ENCODE results near the gene FAIM. TPM values are rescaled to one million over a fixed set of nuclear protein-coding genes. Genes with fewer than 3 reads are reported as not detected.
A peak's percentile ranks its signal among the peaks of the same experiment; 100 is the strongest.
"Not testable (repeated sequence)": the region's sequence is repeated elsewhere in the genome, so short reads cannot be mapped to it uniquely, and the experiment has no call there.

FAIM gene
- total RNA-seq, 2 experiments from 2014 or later = 2.2 to 3.0 TPM

DNA sequence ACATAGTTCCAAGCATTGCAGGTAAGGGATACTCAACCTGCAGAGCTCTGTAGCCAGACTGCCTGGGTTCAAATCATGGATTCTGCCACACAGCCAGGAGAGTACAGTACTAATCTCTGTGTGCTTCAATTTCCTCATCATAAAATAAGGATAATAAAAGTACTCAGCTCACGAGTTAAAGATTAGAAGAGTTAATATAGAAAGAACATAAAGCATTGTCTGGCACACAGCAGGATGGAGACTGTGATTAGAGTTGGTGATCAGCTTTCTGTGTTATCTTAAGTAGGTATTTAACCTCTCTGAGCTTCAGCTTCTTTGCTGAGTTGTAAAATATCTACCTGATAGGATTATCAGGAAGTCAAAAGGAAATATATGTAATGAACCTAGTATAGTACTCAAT lies 17.2 kb upstream of the FAIM start:
- no peak overlapping the region for H3K27ac Mint-ChIP-seq
- H3K9me3 Mint-ChIP-seq = no peaks in the 10 kb centered on the region
- ChIA-PET CTCF (interaction anchor here (1.1 to 8.8 kb wide), 5 partner anchors 10 to 356 kb away, joined by 3 to 181 read pairs (median 4); partner anchors contain the start of genes FOXL2 and FOXL2NB), POLR2A (interaction anchor here (1.1 to 1.6 kb wide), 2 partner anchors 324 to 325 kb away, joined by 3 to 4 read pairs; no protein-coding TSS in a partner anchor)
- no peak for DNase-seq
- no peaks in the 10 kb centered on the region for H3K27me3 Mint-ChIP-seq
- H3K36me3 Mint-ChIP-seq (ENCODE audit: low read depth) = no peaks in the 10 kb centered on the region
- no peak overlapping the region for H3K4me3 Mint-ChIP-seq
- H3K4me1 Mint-ChIP-seq = peaks cover 11% of the 10 kb centered on the region

DNA sequence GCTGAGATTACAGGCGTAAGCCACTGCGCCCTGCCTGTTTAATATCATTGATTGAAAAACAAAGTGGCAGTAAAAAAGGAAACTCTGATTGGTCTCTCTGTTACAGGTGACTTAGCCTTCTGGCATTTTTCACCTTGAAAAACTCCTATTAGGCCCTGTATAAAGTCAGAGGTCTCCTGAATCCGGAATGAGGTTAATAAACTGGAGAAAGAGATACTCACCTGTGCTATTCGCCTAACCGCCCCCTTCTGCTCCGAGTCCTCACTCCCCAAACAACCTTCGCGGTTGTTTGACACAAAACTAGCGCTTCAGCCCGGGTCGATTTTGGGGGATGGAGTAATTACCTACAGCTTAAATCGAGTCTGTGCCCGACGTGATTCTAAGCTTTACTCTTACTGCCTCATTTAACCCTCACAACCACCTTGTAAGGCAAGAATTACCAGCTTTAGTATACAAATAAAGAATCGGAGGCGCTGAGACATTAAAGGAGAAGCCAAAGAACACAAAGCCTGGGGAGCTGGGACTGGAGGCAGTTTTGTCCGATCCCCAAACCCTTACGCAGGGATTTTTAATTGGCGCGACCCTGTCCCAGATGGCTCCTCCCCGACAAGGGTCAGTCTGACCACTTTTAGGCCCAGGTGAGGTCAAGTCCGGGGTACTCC lies 15.0 kb upstream of the FAIM start:
- peak overlapping the region; percentile 69 for H3K27ac Mint-ChIP-seq
- no peaks in the 10 kb centered on the region for H3K9me3 Mint-ChIP-seq
- H3K4me3 Mint-ChIP-seq = peak overlapping the region; percentile 76
- no peak for DNase-seq
- ChIA-PET POLR2A (interaction anchor here (1.1 to 2.8 kb wide), 11 partner anchors 8 to 406 kb away, joined by 3 to 20 read pairs (median 5); partner anchors contain the start of genes ESYT3 and FAIM), CTCF (interaction anchor here (0.9 to 8.8 kb wide), 27 partner anchors 9 to 736 kb away, joined by 3 to 181 read pairs (median 5); partner anchors contain the start of genes ESYT3 and FAIM)
- H3K27me3 Mint-ChIP-seq = no peaks in the 10 kb centered on the region
- no peaks in the 10 kb centered on the region for H3K36me3 Mint-ChIP-seq (ENCODE audit: low read depth)
- peaks cover 11% of the 10 kb centered on the region for H3K4me1 Mint-ChIP-seq

DNA sequence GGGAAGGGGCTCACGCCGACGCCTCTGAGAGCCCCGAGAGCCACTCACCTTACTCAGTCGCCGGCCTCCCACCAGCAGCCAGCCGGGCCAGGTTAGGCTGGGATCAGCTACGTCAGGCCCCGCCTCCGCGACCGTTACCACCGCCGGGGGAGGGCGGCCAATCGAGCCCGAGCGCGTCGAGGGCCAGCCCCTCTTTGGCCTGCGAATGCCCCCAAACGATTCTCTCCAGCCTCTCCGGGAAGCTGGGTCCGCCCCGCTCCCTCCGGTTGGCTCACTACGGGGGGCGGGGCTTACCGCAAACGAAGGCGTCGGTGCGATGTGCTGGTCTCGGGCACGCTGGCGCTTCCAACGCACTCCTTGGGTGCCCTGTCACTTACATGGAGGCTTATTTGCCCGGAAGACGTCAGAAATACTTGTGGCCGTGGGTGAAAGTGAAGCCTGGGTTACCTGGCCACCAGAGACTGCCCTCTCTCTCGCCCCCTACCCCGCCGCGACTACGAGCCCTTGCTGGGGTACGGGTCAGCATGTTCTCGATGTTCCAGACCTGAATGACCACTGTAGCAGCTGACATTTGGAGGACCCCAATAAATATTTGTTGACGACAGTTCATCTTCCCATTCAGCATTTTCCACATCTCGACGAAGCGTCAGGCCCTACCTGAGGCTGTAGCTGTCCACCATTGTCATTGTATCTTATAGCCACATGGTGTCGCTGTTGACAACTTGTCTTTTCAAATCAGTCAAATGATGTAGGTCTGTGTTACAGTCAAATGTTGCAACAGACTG lies 14.2 kb upstream of the FAIM start, which contains the start of gene CEP70:
Gene CEP70 (minus strand): TSS at position 111 of the 785 bp plus-strand sequence. CDS start 21,333 bp downstream, outside the sequence.
- H3K27me3 Mint-ChIP-seq = no peaks in the 10 kb centered on the region
- peak within 1 kb of the TSS; percentile 76 for H3K4me3 Mint-ChIP-seq
- no peaks in the 10 kb centered on the region for H3K36me3 Mint-ChIP-seq (ENCODE audit: low read depth)
- ChIA-PET CTCF (interaction anchor here (0.7 to 8.8 kb wide), 32 partner anchors 9 to 735 kb away, joined by 3 to 181 read pairs (median 5); partner anchors contain the start of genes ESYT3 and FAIM), POLR2A (interaction anchor here (0.6 to 2.8 kb wide), 14 partner anchors 9 to 1842 kb away, joined by 3 to 20 read pairs (median 4); partner anchors contain the start of genes DBR1, ESYT3 and FAIM)
- H3K9me3 Mint-ChIP-seq = no peaks in the 10 kb centered on the region
- DNase-seq = peak; percentile 87
- H3K4me1 Mint-ChIP-seq = peaks cover 11% of the 10 kb centered on the region
- H3K27ac Mint-ChIP-seq = peak within 1 kb of the TSS; percentile 69

DNA sequence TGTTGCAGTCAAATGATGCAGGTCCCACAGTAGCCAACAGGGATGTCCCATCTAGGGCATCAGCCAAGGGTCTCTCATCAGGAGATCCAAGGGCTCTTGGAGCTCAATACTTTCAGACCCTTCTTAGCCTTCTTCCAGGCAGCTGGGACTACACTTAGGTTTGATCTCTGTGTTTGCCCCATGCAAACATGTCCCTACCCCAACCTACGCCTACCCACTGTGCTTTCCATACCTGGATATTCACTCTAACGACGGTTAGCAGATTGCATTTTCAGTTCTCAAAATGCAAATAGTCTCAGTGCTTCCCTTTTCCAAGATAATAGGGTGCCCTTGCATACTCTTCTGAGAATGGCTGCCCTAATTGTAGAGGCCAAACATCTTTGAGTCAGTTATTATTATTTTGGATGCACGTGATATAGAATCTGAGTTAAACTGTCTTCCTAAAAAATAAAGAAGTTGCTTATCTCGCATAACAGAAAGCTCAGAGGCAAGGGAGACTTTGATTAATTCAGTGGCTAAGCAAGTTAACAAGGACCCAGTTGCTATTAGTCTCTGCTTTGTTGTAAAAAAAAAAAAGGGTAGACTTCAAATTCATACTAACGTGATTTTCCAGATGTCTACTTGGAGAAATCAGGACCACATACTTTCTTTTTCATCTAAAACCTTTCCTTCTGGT lies 13.5 kb upstream of the FAIM start:
- no peaks in the 10 kb centered on the region for H3K27me3 Mint-ChIP-seq

DNA sequence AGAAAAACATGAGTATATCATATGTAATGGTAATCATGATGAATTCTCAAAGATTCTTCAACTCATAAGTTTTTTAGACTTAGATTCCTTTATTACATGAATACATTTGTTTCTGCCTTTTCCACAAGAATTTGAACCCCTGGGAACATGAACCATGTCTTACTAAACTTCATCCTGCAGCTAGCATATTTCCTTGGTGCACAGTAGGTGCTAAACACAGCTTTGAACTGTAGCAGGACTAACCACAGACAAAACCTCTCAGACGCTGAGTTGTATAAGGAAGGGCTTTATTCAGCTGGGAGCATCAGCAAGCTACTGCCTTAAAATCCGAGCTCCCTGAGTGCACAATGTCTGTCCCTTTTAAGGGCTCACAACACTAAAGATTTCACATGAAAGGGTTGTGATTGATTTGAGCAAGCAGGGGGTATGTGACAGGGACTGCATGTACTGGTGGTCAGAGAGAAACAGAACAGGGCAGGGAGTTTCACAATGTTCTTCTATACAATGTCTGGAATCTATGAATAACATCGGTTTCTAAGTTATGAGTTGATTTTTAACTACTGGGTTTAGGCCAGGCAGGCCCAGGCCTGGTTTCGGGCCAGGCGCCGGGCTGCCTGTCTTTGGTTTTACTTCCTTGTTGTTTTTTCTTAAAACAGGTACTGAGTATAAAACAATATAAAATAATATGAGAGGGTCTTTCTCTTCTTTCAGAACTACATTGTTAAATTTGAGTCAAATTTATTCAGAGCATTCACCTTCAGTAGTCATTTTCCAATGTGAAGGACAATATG lies 11.2 kb upstream of the FAIM start:
- DNase-seq; POLR2A ChIA-PET; H3K27ac Mint-ChIP-seq; H3K9me3 Mint-ChIP-seq; H3K36me3 Mint-ChIP-seq (ENCODE audit: low read depth); H3K27me3 Mint-ChIP-seq; H3K4me3 Mint-ChIP-seq: not testable (repeated sequence)
- CTCF ChIA-PET = interaction anchor here (1.5 to 8.8 kb wide), 2 partner anchors 318 to 326 kb away, joined by 6 to 181 read pairs; no protein-coding TSS in a partner anchor
- H3K4me1 Mint-ChIP-seq = peaks cover 11% of the 10 kb centered on the region

More for the DNA sequence above, 13.5 kb upstream of the FAIM start:
- ChIA-PET POLR2A (interaction anchor here (0.9 to 2.8 kb wide), 11 partner anchors 8 to 1843 kb away, joined by 3 to 20 read pairs (median 5); partner anchors contain the start of genes ESYT3 and FAIM), CTCF (interaction anchor here (0.7 to 8.8 kb wide), 26 partner anchors 8 to 734 kb away, joined by 3 to 181 read pairs (median 5); partner anchors contain the start of genes ESYT3 and FAIM)
- Mint-ChIP-seq H3K27ac (no peak overlapping the region), H3K9me3 (no peaks in the 10 kb centered on the region), H3K4me1 (peaks cover 11% of the 10 kb centered on the region), H3K4me3 (peak overlapping the region; percentile 76), H3K36me3 (ENCODE audit: low read depth) (no peaks in the 10 kb centered on the region)
- no peak for DNase-seq

DNA sequence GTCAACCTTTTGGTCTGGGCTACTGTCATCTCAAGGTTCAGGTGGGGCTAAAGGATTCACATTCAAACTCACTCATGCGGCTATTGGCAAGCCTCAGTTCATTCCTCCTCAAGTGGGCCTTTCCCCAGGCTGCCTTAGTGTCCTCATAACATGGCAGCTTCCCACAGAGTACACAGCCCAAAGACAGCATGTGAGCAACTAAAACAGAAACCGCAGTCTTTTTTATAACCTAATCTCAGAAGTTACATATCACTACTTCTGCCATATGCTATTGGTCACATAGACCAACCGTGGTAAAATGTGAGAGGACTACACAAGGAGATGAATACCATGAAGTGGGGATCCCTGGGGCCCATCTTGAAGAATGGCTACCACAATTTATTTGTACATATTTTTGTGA lies 10.0 kb upstream of the FAIM start:
- peaks cover 6% of the 10 kb centered on the region for H3K4me1 Mint-ChIP-seq
- POLR2A ChIA-PET = interaction anchor here (1.6 kb wide), 1 partner anchor 10 kb away, joined by 3 read pairs; the partner anchor contains the start of gene FAIM
- H3K27ac Mint-ChIP-seq = no peak overlapping the region
- CTCF ChIA-PET = interaction anchor here (0.9 to 8.8 kb wide), 2 partner anchors 317 kb away, joined by 4 to 181 read pairs; no protein-coding TSS in a partner anchor
- H3K36me3 Mint-ChIP-seq (ENCODE audit: low read depth) = peaks cover 8% of the 10 kb centered on the region
- H3K9me3 Mint-ChIP-seq = peaks cover 9% of the 10 kb centered on the region
- H3K4me3 Mint-ChIP-seq = no peak overlapping the region
- no peaks in the 10 kb centered on the region for H3K27me3 Mint-ChIP-seq
- DNase-seq = no peak

DNA sequence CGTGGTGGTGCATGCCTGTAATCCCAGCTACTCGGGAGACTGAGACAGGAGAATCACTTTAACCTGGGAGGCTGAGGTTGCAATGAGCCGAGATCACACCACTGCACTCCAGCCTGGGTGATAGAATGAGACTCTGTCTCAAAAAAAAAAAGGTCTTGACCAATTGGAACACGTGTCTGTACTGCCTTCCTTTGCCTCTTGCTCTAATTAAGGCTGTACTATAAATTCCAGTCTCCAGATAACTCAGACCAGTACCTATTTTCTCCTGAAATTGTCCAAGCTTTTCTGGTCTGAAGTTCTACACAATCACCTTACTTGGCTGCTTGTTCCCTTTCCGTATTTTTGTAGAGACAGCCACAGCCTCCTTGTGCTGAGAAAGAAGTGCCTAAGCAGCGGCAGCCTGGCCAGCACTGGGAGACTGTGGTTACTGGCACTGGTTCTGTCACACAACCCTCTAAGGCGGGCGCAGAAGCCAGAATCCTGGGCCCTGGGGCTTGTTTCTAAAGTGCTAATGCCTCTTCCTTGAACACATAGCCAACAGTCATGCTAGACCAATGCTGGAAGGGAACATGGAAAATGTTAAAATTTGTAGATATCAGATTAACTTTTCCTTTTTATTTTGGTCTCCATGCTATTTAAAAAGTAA lies 8.3 kb upstream of the FAIM start:
- POLR2A ChIA-PET = no interaction called here
- no peaks in the 10 kb centered on the region for H3K27me3 Mint-ChIP-seq
- no peak overlapping the region for H3K4me3 Mint-ChIP-seq
- CTCF ChIA-PET = interaction anchor here (1.9 kb wide), 1 partner anchor 323 kb away, joined by 5 read pairs; no protein-coding TSS in a partner anchor
- H3K36me3 Mint-ChIP-seq (ENCODE audit: low read depth) = peaks cover 14% of the 10 kb centered on the region
- no peak for DNase-seq
- H3K4me1 Mint-ChIP-seq = no peaks in the 10 kb centered on the region
- H3K27ac Mint-ChIP-seq = no peak overlapping the region
- H3K9me3 Mint-ChIP-seq = peaks cover 15% of the 10 kb centered on the region

DNA sequence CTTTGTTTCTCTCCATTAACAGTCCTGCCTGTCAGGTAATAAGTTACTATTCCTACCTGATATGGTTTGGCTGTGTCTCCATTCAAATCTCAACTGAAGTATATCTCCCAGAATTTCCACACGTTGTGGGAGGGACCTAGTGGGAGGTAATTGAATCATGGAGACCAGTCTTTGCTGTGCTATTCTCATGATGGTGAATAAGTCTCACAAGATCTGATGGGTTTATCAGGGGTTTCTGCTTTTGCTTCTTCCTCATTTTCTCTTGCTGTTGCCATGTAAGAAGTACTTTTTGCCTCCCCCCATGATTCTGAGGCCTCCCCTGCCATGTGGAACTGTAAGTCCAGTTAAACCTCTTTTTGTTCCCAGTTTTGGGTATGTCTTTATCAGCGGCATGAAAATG lies 6.9 kb upstream of the FAIM start:
- H3K27me3 Mint-ChIP-seq, DNase-seq, H3K4me1 Mint-ChIP-seq, H3K27ac Mint-ChIP-seq, H3K4me3 Mint-ChIP-seq, POLR2A ChIA-PET: not testable (repeated sequence)
- peaks cover 14% of the 10 kb centered on the region for H3K36me3 Mint-ChIP-seq (ENCODE audit: low read depth)
- CTCF ChIA-PET = interaction anchor here (1.9 kb wide), 1 partner anchor 322 kb away, joined by 5 read pairs; no protein-coding TSS in a partner anchor
- peaks cover 15% of the 10 kb centered on the region for H3K9me3 Mint-ChIP-seq

DNA sequence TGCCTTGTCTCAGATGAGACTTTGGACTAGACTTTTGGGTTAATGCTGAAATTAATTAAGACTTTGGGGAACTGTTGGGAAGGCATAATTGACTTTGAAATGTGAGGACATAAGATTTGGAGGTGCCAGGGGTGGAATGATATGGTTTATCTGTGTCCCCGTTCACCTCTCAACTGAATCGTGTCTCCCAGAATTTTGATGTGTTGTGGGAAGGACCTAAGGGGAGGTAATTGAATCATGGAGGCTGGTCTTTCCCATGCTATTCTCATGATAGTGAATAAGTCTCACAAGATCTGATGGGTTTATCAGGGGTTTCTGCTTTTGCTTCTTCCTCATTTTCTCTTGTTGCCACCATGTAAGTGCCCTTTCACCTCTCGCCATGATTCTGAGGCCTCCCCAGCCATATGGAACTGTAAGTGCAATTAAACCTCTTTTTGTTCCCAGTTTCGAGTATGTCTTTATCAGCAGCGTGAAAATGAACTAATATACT lies 4.4 kb upstream of the FAIM start:
- POLR2A ChIA-PET, H3K27ac Mint-ChIP-seq, DNase-seq, H3K4me3 Mint-ChIP-seq, H3K27me3 Mint-ChIP-seq, H3K4me1 Mint-ChIP-seq: not testable (repeated sequence)
- CTCF ChIA-PET = interaction anchor here (1.3 kb wide), 1 partner anchor 10 kb away, joined by 6 read pairs; the partner anchor contains the start of gene CEP70
- Mint-ChIP-seq H3K36me3 (ENCODE audit: low read depth) (peaks cover 14% of the 10 kb centered on the region), H3K9me3 (peaks cover 15% of the 10 kb centered on the region)

DNA sequence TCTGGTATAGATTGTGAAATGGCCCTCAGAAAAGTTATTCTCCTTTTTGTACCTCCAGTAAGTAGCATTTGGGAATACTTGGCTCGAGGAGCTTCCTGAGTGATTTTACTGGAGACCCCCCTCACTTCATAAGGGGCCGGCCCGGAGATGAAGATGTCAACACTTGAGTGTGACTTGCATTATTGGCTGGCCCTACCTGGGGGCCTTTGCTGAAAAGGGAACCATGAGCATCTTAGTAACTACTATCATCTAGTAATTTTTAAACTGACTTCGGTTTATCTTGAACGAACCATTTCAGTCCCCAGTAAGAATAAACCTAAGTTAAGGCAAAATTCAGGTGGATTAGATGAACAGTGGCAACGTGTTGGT lies 1.3 kb downstream of the FAIM start:
- Mint-ChIP-seq H3K4me3 (peak overlapping the region; percentile 83), H3K27me3 (peaks cover 3% of the 10 kb centered on the region), H3K4me1 (peaks cover 11% of the 10 kb centered on the region), H3K9me3 (no peaks in the 10 kb centered on the region), H3K36me3 (ENCODE audit: low read depth) (peaks cover 5% of the 10 kb centered on the region), H3K27ac (peak overlapping the region; percentile 89)
- CTCF ChIA-PET = interaction anchor here (0.8 to 1.5 kb wide), 2 partner anchors 16 to 306 kb away, joined by 4 to 5 read pairs; partner anchors contain the start of gene CEP70
- POLR2A ChIA-PET = interaction anchor here (1.0 to 2.5 kb wide), 3 partner anchors 16 to 313 kb away, joined by 3 to 20 read pairs (median 3); partner anchors contain the start of gene CEP70
- no peak for DNase-seq

DNA sequence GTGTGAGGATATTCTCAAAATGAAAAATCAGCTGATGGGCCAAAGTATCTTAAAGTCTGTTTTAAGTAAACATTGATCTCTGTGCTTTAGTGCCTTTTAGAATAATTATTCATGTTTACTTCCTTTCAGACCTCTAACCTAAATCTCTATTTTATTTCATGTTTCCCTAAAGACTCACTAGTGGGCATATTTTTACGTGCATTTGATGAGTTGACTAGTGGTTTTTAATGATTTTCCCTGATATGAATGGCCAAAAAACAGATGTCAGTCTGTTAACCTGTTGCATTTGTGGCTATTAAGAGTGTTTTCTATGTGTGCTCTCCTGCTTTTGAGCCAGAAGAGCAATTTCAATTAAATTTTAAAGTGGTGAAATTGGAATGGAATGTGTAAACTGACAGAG lies 6.9 kb downstream of the FAIM start:
- DNase-seq = no peak
- ChIA-PET POLR2A (no interaction called here), CTCF (interaction anchor here (1.0 kb wide), 1 partner anchor 300 kb away, joined by 3 read pairs; no protein-coding TSS in a partner anchor)
- no peaks in the 10 kb centered on the region for H3K9me3 Mint-ChIP-seq
- H3K36me3 Mint-ChIP-seq (ENCODE audit: low read depth) = no peaks in the 10 kb centered on the region
- no peak overlapping the region for H3K27ac Mint-ChIP-seq
- no peak overlapping the region for H3K4me3 Mint-ChIP-seq
- no peaks in the 10 kb centered on the region for H3K4me1 Mint-ChIP-seq
- H3K27me3 Mint-ChIP-seq = no peaks in the 10 kb centered on the region

Measured in activated CD4-positive, alpha-beta memory T cell treated with anti-CD3 and anti-CD28 coated beads, Interleukin-2, amount 10 ng/mL, durations not matched to agents 7 days and 5 days (primary cell).